NCI-H1417 (cell line): ENCODE results near the gene CNGB1.
"Not testable (repeated sequence)": the region's sequence is repeated elsewhere in the genome, so short reads cannot be mapped to it uniquely, and the experiment has no call there.

Experiments used
- DNase-seq, 3 experiments: peaks; one replicate each; lab custom pipeline; 2025; lab: John Stamatoyannopoulos, UW

Gene CNGB1

DNA sequence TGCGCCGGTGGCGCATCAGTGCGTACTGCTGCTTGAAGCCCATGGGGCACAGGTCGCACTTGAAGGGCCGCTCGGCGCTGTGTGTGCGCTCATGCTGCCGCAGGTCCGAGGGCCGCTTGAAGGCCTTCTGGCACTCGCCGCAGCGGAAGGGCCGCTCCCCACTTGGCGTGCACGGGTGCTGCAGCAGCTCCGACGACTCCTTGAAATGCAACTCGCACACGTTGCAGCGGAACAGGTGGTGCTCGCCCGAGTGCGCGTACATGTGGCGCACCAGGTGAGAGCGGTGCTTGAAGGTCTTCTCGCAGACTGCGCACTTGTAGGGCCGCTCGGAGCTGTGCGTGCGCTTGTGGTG lies 26.2 kb upstream of the CNGB1 start:
- DNase-seq, result no peak

GRCh38 chr16:57996406-57997175 lies 25.7 kb upstream of the CNGB1 start:
- DNase-seq, result no peak

- no peak for DNase-seq
These were observed 24.9 kb upstream of the CNGB1 start for GRCh38 chr16:57995721-57996405.

GRCh38 chr16:57994778-57995177 lies 23.9 kb upstream of the CNGB1 start:
- peak in 2 of 3 experiments; percentile 1 to 20 for DNase-seq

- no peak for DNase-seq
These were observed 23.4 kb upstream of the CNGB1 start for GRCh38 chr16:57994361-57994760.

DNA sequence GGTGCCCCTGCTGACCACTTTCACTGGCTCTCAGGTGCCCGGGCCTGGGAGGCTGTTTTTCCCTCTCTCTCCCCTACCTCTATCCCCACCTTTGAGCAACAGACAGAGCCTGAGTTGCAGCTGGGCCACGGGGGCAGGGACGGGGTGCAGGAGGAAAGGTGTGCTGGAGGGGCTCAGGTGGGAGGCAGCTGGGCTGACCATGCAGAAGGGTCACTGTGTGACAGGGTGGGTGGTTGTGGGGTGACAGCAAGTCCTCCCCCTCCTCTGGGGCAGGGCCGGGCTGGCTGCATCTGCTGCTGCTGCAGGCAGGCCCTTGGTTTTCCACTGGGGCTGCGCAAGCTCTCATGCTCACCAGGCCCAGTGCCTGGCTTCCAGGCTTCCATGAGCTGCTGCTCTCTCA lies 23.0 kb upstream of the CNGB1 start:
- no peak for DNase-seq

GRCh38 chr16:57993438-57993837 lies 22.5 kb upstream of the CNGB1 start:
- peak in 2 of 3 experiments; percentile 56 to 85 for DNase-seq

DNA sequence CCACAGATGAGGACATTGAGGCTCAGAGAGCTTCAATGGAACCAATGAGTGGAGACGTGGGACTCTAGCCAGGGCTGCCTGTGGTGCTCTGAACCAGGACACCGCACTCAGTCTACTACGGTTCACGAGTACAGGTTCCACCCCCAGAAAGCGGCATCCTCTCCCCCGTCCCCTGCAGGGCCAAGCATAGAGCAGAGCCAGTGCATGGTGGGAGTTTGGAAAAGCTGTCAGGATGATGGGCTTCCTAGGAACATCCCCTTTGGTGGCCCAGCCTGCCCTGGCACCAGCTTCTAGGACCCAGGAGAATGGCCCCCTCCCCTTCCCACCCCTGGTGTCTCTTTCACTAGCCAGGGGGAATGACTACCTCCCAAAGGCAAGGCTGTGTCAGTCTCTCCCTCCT lies 21.2 kb upstream of the CNGB1 start:
- no peak for DNase-seq

DNA sequence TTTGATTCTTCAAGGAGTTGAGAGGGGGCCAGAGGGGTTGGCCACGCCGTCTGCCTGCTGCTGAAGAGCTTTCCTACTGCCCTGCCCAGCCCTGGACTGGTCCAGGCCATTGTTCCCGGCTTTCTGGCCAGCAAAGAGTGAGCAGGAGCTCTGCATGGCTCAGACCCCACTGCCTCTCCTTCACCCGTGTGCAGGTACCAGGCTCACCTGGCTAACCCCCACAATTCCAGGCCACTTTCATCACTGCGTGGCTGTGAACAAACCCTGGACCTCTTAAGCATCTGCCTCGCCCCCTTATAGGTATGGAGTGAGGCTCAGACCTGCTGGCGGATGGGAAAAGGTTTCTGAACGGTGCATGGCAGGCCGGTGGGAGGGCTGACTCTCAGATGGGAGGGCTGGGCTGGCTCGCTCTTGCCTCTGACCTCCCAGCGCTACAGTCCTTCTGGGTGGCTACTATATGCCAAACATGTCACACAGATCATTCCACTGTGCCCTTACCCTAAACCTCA lies 20.7 kb upstream of the CNGB1 start:
- DNase-seq, result no peak

- peak in 2 of 3 experiments; percentile 15 to 21 for DNase-seq
These were observed 18.0 kb upstream of the CNGB1 start for GRCh38 chr16:57988929-57989328.

- DNase-seq, result no peak
These were observed 16.7 kb upstream of the CNGB1 start for GRCh38 chr16:57987441-57988177.

- no peak for DNase-seq
These were observed 15.3 kb upstream of the CNGB1 start for GRCh38 chr16:57986196-57986595.

- no peak for DNase-seq
These were observed 14.6 kb upstream of the CNGB1 start for GRCh38 chr16:57985204-57986181.

GRCh38 chr16:57984443-57985203 lies 13.7 kb upstream of the CNGB1 start:
- DNase-seq, result no peak

- DNase-seq, result no peak
These were observed 11.5 kb upstream of the CNGB1 start for GRCh38 chr16:57982385-57982784.

DNA sequence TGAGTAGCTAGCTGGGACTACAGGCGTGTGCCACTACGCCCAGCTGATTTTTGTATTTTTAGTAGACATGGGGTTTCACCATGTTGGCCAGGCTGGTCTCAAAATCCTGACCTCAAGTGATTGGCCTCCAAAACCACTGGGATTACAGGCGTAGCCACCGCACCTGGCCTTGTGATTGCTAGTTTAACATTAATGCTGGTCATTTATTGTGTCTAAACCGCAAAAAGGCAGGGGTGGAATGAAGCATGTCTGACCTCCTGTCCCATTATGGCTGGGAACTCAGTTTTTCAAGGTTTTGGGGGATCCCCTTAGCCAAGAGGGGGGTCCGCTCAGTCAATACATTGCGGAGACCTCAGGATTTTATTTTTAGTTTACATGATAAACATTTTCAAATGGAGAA lies 10.7 kb upstream of the CNGB1 start:
- DNase-seq, result no peak

- DNase-seq, result no peak
These were observed 8.2 kb upstream of the CNGB1 start for GRCh38 chr16:57979006-57979585.

GRCh38 chr16:57978070-57978465 lies 7.1 kb upstream of the CNGB1 start:
- not testable (repeated sequence) for DNase-seq

GRCh38 chr16:57977418-57978069 lies 6.6 kb upstream of the CNGB1 start:
- DNase-seq, result no peak

GRCh38 chr16:57976331-57976796 lies 5.4 kb upstream of the CNGB1 start:
- DNase-seq, result no peak
